CD4-positive, alpha-beta T cell (primary cell): Measurements from ENCODE around the gene POGZ. TPM values are rescaled to one million over a fixed set of nuclear protein-coding genes. Genes with fewer than 3 reads are reported as not detected.

ENCODE experiments used
- ATAC-seq: fragments of 200-7000 bp; cut with Tn5 transposase; one replicate; pipeline ENCODE4 v1.10.0; 2022; ENCODE audit warnings: mild to moderate bottlenecking; ENCODE audit not compliant: poor library complexity
- CTCF ChIA-PET: fragments of 350-600 bp; sonication (Branson Sonifier 250); formaldehyde crosslinking; loops from one replicate; lab custom pipeline; 2021; ENCODE audit warnings: antibody characterized with exemption, inconsistent platforms; lab: Charles Lee
- POLR2A ChIA-PET: fragments of 350-600 bp; sonication (Branson Sonifier 250); formaldehyde crosslinking; loops from one replicate; lab custom pipeline; 2021; ENCODE audit warnings: antibody characterized with exemption, inconsistent platforms; lab: Charles Lee
- DNase-seq, 14 experiments: peaks; one replicate each; pipeline ENCODE4 v3.0.0-alpha.2; 2013 to 2020; ENCODE audit warnings: mixed read lengths in 2 of 14
- H3K27ac ChIP-seq, 2 donors: one replicate each; pipeline versions ENCODE4 v1.5.1 to v1.7.0; 2013; ENCODE audit warnings: low read length in 2 of 2, low read depth in 1 of 2, mild to moderate bottlenecking in 1 of 2
- H3K27me3 ChIP-seq, 2 experiments: 1 replicate in 1 of 2; 2 replicates in 1 of 2; pipeline versions ENCODE4 v1.6.1 to v1.7.0; 2013; ENCODE audit warnings: low read length in 2 of 2, control low read depth in 1 of 2, mild to moderate bottlenecking in 1 of 2, moderate library complexity in 1 of 2; ENCODE audit not compliant: insufficient read depth in 2 of 2, control insufficient read depth in 1 of 2
- H3K36me3 ChIP-seq: one replicate; pipeline ENCODE4 v1.6.1; 2013; ENCODE audit warnings: low read length, control low read depth; ENCODE audit not compliant: insufficient read depth
- H3K4me1 ChIP-seq: one replicate; pipeline ENCODE4 v1.6.1; 2013; ENCODE audit warnings: low read length, control low read depth; ENCODE audit not compliant: insufficient read depth
- H3K4me3 ChIP-seq: one replicate; pipeline ENCODE4 v1.5.1; 2013; ENCODE audit warnings: mild to moderate bottlenecking, low read length, moderate library complexity
- H3K9me3 ChIP-seq, 2 experiments: 1 replicate in 1 of 2; 2 replicates in 1 of 2; pipeline versions ENCODE4 v1.6.1 to v1.7.0; 2013; ENCODE audit warnings: low read length in 2 of 2, mild to moderate bottlenecking in 2 of 2, control low read depth in 1 of 2, moderate library complexity in 1 of 2; ENCODE audit not compliant: control insufficient read depth in 1 of 2, insufficient read depth in 1 of 2
- H3K27ac Mint-ChIP-seq: one replicate; pipeline ENCODE4 v1.8.0; 2020; ENCODE audit warnings: mixed read lengths
- H3K27me3 Mint-ChIP-seq: one replicate; pipeline ENCODE4 v1.8.0; 2021; ENCODE audit warnings: mixed read lengths
- H3K36me3 Mint-ChIP-seq: one replicate; pipeline ENCODE4 v1.8.0; 2021; ENCODE audit warnings: low read depth, mixed read lengths
- H3K4me1 Mint-ChIP-seq: one replicate; pipeline ENCODE4 v1.8.0; 2021; ENCODE audit warnings: low read depth, mixed read lengths
- H3K4me3 Mint-ChIP-seq: one replicate; pipeline ENCODE4 v1.8.0; 2020; ENCODE audit warnings: mild to moderate bottlenecking, mixed read lengths
- H3K9me3 Mint-ChIP-seq: one replicate; pipeline ENCODE4 v1.8.0; 2020; ENCODE audit warnings: mixed read lengths
- CTCF ChIP-seq: fragments of 200-600 bp; IDR thresholded peaks from one replicate; pipeline ENCODE4 v1.8.0; 2022; ENCODE audit warnings: antibody characterized with exemption, mild to moderate bottlenecking
- intact Hi-C, 2 experiments: fragments of 100-400 bp; cut with DNase I in 1 of 2; cut with micrococcal nuclease in 1 of 2; formaldehyde crosslinking; loops; one replicate each; pipeline versions ENCODE4 v1.15.1 to v1.9.0; 2023 to 2025; cut with DNase I, micrococcal nuclease
- total RNA-seq, 174 experiments: library from RNA in 2 of 174; stranded (reverse) in 2 of 174; gene quantifications; one replicate each; pipeline ENCODE4 v1.2.3 and lab custom pipeline; 2021 to 2026

POGZ gene
- total RNA-seq, 2 experiments from 2014 or later, result 97.8 to 99.4 TPM

GRCh38 chr1:151479462-151479861 is 20.2 kb upstream of the POGZ start:
- DNase-seq (no peak), ATAC-seq (no peak)
- H3K27ac ChIP-seq, result no peak overlapping the region
- POLR2A ChIA-PET, result interaction anchor here (1.0 kb wide), 1 partner anchor 522 kb away, joined by 3 read pairs; no protein-coding TSS in a partner anchor
- intact Hi-C loops, result no loop called here
- TF ChIP-seq CTCF, result no peak
- Mint-ChIP-seq H3K27me3 (peaks cover 5% of the 10 kb centered on the region), H3K4me1 (no peaks in the 10 kb centered on the region), H3K4me3 (no peak overlapping the region), H3K27ac (no peak overlapping the region), H3K9me3 (peaks cover 1% of the 10 kb centered on the region), H3K36me3 (no peaks in the 10 kb centered on the region)
- no peaks in the 10 kb centered on the region for H3K36me3 ChIP-seq
- H3K27me3 ChIP-seq, result no peaks in the 10 kb centered on the region
- no peak overlapping the region for H3K4me3 ChIP-seq
- CTCF ChIA-PET, result interaction anchor here (1.0 kb wide), 1 partner anchor 31 kb away, joined by 3 read pairs; no protein-coding TSS in a partner anchor
- no peaks in the 10 kb centered on the region for H3K4me1 ChIP-seq
- peaks cover 0 to 6% of the 10 kb centered on the region in 2 experiments for H3K9me3 ChIP-seq

GRCh38 chr1:151478923-151479322 is 19.6 kb upstream of the POGZ start:
- intact Hi-C loops, result no loop called here
- Histone ChIP-seq H3K27me3 (no peaks in the 10 kb centered on the region), H3K4me3 (no peak overlapping the region), H3K27ac (no peak overlapping the region), H3K4me1 (no peaks in the 10 kb centered on the region), H3K9me3 (peaks cover 0 to 6% of the 10 kb centered on the region in 2 experiments), H3K36me3 (no peaks in the 10 kb centered on the region)
- ATAC-seq (no peak), DNase-seq (no peak)
- POLR2A ChIA-PET, result interaction anchor here (1.0 kb wide), 1 partner anchor 523 kb away, joined by 3 read pairs; no protein-coding TSS in a partner anchor
- TF ChIP-seq CTCF, result no peak
- CTCF ChIA-PET, result interaction anchor here (1.0 kb wide), 1 partner anchor 30 kb away, joined by 3 read pairs; no protein-coding TSS in a partner anchor
- Mint-ChIP-seq H3K4me1 (no peaks in the 10 kb centered on the region), H3K27ac (no peak overlapping the region), H3K27me3 (peaks cover 5% of the 10 kb centered on the region), H3K36me3 (no peaks in the 10 kb centered on the region), H3K4me3 (no peak overlapping the region), H3K9me3 (peaks cover 1% of the 10 kb centered on the region)

GRCh38 chr1:151478140-151478812 is 19.0 kb upstream of the POGZ start:
- H3K27me3 Mint-ChIP-seq, result peaks cover 5% of the 10 kb centered on the region
- no peak for TF ChIP-seq CTCF
- POLR2A ChIA-PET, result interaction anchor here (1.0 kb wide), 1 partner anchor 523 kb away, joined by 3 read pairs; no protein-coding TSS in a partner anchor
- peaks cover 0 to 6% of the 10 kb centered on the region in 2 experiments for H3K9me3 ChIP-seq
- intact Hi-C loops, result no loop called here
- H3K9me3 Mint-ChIP-seq, result peaks cover 1% of the 10 kb centered on the region
- H3K4me3 ChIP-seq, result no peak overlapping the region
- CTCF ChIA-PET, result interaction anchor here (1.0 to 1.4 kb wide), 2 partner anchors 13 to 29 kb away, joined by 3 read pairs; no protein-coding TSS in a partner anchor
- peaks cover under 1% of the 10 kb centered on the region for H3K4me1 Mint-ChIP-seq
- H3K36me3 ChIP-seq, result no peaks in the 10 kb centered on the region
- DNase-seq, result no peak
- H3K27me3 ChIP-seq, result no peaks in the 10 kb centered on the region
- H3K27ac Mint-ChIP-seq, result no peak overlapping the region
- H3K4me3 Mint-ChIP-seq, result no peak overlapping the region
- no peaks in the 10 kb centered on the region for H3K36me3 Mint-ChIP-seq
- peaks cover 5% of the 10 kb centered on the region for H3K4me1 ChIP-seq
- ATAC-seq, result no peak
- H3K27ac ChIP-seq, result no peak overlapping the region
